Lower lobe of right lung (tissue), 2 donors: ENCODE measurements around the gene ADGRB3. TPM values are rescaled to one million over a fixed set of nuclear protein-coding genes. Genes with fewer than 3 reads are reported as not detected.
"Not testable (repeated sequence)": the region's sequence is repeated elsewhere in the genome, so short reads cannot be mapped to it uniquely, and the experiment has no call there.

Source experiments
- ATAC-seq, 2 donors: fragments of 200-7000 bp; cut with Tn5 transposase; one replicate each; pipeline ENCODE4 v1.9.1; 2020 to 2022; ENCODE audit warnings: mild to moderate bottlenecking in 2 of 2, moderate library complexity in 2 of 2
- DNase-seq: peaks from one replicate; pipeline ENCODE4 v3.0.0-alpha.2; 2020
- H3K27ac ChIP-seq: fragments of 200-600 bp; one replicate; pipeline ENCODE4 v1.8.0; 2022
- H3K27me3 ChIP-seq: fragments of 200-600 bp; one replicate; pipeline ENCODE4 v1.8.0; 2022; ENCODE audit warnings: low read depth
- H3K36me3 ChIP-seq: fragments of 200-600 bp; one replicate; pipeline ENCODE4 v1.8.0; 2022; ENCODE audit warnings: mild to moderate bottlenecking
- H3K4me1 ChIP-seq: fragments of 200-600 bp; one replicate; pipeline ENCODE4 v1.8.0; 2022
- H3K4me3 ChIP-seq: fragments of 200-600 bp; one replicate; pipeline ENCODE4 v1.8.0; 2022; ENCODE audit warnings: mild to moderate bottlenecking
- H3K9me3 ChIP-seq: fragments of 200-600 bp; one replicate; pipeline ENCODE4 v1.8.0; 2022
- intact Hi-C: fragments of 100-400 bp; cut with DNase I; formaldehyde crosslinking; loops from one replicate; pipeline ENCODE4 v1.11.0; 2022
- total RNA-seq: library from RNA; stranded (reverse); fragmentation: NEBNext Ultra II Directional; extraction: Animal tissue kit (Norgen Biotek cat#: 25700); gene quantifications from one replicate; pipeline ENCODE4 v1.2.1, GENCODE V29; 2021
- TF ChIP-seq, protein P1 (sequence below): fragments of 200-600 bp; IDR thresholded peaks from one replicate; pipeline ENCODE4 v1.8.0; 2022; ENCODE audit warnings: antibody characterized with exemption, mild to moderate bottlenecking
- donor health status: DM: no; HTN: yes; CAD: no; lungs with severe emphysema.

ADGRB3 gene
- total RNA-seq, 1 donor from 2014 or later: 2.3 TPM

DNA sequence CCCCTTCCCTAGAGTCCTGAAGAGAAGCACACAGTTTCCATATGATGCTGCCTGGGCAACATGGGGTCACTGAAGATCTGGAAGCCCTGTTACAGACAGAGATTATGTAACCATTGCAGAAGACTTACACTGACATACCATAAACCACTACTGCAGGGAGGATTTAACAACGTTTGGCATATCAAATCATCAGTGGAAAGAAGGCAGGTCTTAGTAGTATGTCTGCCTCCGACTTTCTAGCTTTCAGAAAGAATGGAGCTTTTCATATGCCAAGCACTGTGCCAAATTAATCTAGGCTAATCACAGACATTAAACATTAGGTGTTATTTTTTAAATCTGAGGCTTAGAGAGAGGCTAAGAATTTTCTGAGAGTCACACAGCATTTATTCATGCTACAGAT is 144.3 kb downstream of the ADGRB3 start:
- no peak overlapping the region for H3K4me3 ChIP-seq
- no peaks in the 10 kb centered on the region for H3K36me3 ChIP-seq
- intact Hi-C loops: no loop called here
- H3K4me1 ChIP-seq: no peaks in the 10 kb centered on the region
- H3K27me3 ChIP-seq: no peaks in the 10 kb centered on the region
- no peak for ATAC-seq
- TF ChIP-seq, protein P1, sequence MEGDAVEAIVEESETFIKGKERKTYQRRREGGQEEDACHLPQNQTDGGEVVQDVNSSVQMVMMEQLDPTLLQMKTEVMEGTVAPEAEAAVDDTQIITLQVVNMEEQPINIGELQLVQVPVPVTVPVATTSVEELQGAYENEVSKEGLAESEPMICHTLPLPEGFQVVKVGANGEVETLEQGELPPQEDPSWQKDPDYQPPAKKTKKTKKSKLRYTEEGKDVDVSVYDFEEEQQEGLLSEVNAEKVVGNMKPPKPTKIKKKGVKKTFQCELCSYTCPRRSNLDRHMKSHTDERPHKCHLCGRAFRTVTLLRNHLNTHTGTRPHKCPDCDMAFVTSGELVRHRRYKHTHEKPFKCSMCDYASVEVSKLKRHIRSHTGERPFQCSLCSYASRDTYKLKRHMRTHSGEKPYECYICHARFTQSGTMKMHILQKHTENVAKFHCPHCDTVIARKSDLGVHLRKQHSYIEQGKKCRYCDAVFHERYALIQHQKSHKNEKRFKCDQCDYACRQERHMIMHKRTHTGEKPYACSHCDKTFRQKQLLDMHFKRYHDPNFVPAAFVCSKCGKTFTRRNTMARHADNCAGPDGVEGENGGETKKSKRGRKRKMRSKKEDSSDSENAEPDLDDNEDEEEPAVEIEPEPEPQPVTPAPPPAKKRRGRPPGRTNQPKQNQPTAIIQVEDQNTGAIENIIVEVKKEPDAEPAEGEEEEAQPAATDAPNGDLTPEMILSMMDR: no peak
- no peak overlapping the region for H3K27ac ChIP-seq
- no peaks in the 10 kb centered on the region for H3K9me3 ChIP-seq
- DNase-seq: no peak

DNA sequence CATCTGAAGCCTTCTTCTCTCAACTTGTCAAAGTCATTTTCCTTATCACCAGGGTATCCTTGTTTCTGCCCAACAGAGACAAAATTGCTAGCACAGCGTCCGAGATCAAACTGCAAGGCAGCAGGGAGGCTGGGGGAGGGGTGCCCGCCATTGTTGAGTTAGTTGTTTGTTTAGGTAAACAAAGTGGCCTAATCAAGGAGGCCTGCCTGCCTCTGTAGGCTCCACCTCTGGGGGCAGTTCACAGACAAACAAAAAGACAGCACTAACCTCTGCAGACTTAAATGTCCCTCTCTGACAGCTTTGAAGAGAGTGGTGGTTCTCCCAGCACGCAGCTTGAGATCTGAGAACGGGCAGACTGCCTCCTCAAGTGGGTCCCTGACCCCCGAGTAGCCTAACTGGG is 155.0 kb downstream of the ADGRB3 start:
- H3K27ac ChIP-seq, ATAC-seq, H3K9me3 ChIP-seq, H3K36me3 ChIP-seq, DNase-seq, H3K4me3 ChIP-seq, H3K27me3 ChIP-seq, intact Hi-C loops, H3K4me1 ChIP-seq: not testable (repeated sequence)

DNA sequence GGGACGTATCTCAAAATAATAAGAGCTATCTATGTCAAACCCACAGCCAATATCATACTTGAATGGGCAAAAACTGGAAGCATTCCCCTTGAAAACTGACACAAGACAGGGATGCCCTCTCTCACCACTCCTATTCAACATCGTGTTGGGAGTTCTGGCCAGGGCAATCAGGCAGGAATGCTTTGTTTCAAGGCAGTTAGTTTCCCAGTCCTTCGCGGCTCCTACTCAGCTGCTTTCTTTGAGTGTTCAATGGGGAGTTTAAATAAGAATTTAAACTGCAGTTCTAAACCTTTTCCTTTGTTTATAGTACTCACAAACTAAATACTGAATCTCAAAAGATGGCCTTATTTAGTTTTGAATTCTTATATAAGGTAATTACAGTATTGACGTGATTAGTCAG is 179.9 kb downstream of the ADGRB3 start:
- H3K27me3 ChIP-seq, intact Hi-C loops, DNase-seq, H3K27ac ChIP-seq, H3K4me1 ChIP-seq, H3K36me3 ChIP-seq, H3K4me3 ChIP-seq, ATAC-seq, H3K9me3 ChIP-seq: not testable (repeated sequence)

DNA sequence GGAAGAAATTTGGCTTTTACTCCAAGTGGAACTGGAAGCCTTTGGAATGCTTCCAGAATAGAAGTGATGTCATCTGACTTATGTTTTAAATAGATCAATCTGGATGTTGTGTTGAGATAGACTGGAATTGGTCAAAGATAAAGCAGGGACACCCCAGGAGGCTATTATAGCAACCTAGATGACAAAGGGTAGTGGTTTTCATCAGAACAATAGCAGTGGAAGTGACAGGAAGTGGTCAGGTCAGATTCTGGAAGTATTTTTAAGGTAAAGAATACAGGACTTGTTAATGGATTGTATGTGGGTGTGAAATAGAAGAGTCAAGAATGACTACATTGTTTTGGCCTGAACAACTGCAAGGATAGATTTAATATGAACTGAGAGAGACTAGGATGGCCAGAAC is 191.4 kb downstream of the ADGRB3 start:
- ATAC-seq (no peak), DNase-seq (no peak)
- no peaks in the 10 kb centered on the region for H3K9me3 ChIP-seq
- no peak overlapping the region for H3K4me3 ChIP-seq
- TF ChIP-seq, protein P1: no peak
- no peaks in the 10 kb centered on the region for H3K27me3 ChIP-seq
- no peak overlapping the region for H3K27ac ChIP-seq
- no peaks in the 10 kb centered on the region for H3K36me3 ChIP-seq
- intact Hi-C loops: no loop called here
- no peaks in the 10 kb centered on the region for H3K4me1 ChIP-seq

DNA sequence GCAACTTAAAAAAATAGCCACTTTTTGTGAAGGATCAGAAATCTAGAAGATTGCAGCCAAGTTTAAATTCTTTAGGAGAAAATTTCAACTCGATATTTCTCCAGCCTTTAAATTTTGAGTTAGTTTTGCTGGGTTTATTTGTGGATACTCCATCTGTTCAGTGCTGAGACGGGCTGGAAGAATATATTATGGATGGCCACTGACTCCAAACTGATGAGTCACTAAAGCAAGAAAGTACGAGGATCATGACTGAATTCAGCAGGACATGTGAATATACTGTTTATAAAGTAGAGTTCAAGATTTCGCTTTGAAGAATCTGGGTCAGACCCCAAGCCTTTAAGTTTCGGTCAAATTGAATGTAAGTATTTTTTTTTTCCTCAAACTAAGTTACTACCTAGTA is 199.5 kb downstream of the ADGRB3 start:
- Histone ChIP-seq H3K4me1 (no peaks in the 10 kb centered on the region), H3K27ac (no peak overlapping the region), H3K9me3 (no peaks in the 10 kb centered on the region), H3K4me3 (no peak overlapping the region), H3K27me3 (no peaks in the 10 kb centered on the region), H3K36me3 (no peaks in the 10 kb centered on the region)
- DNase-seq (no peak), ATAC-seq (no peak)
- TF ChIP-seq, protein P1: no peak
- intact Hi-C loops: no loop called here

DNA sequence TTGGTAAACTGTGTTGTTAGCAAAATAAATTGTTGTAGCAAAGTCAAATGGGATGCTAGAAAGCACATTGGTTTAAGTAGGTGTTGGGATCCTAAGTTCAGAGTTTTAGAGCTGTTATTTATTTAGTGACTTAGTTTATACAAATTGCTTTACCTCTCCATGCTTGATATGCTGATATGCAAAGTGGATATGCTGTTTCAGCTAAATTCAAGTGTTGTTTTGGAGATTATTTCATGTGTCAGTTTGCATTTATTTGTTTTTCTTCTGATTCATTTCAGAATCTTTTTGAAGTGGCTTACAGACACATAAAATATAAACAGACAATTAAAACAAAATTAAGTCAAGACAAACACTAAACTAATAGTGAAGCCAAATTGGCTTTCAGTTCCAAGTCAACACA is 203.5 kb downstream of the ADGRB3 start:
- TF ChIP-seq, protein P1: no peak
- no peak overlapping the region for H3K4me3 ChIP-seq
- no peaks in the 10 kb centered on the region for H3K4me1 ChIP-seq
- intact Hi-C loops: no loop called here
- no peak overlapping the region for H3K27ac ChIP-seq
- DNase-seq (no peak), ATAC-seq (no peak)
- no peaks in the 10 kb centered on the region for H3K9me3 ChIP-seq
- H3K36me3 ChIP-seq: no peaks in the 10 kb centered on the region
- H3K27me3 ChIP-seq: no peaks in the 10 kb centered on the region

DNA sequence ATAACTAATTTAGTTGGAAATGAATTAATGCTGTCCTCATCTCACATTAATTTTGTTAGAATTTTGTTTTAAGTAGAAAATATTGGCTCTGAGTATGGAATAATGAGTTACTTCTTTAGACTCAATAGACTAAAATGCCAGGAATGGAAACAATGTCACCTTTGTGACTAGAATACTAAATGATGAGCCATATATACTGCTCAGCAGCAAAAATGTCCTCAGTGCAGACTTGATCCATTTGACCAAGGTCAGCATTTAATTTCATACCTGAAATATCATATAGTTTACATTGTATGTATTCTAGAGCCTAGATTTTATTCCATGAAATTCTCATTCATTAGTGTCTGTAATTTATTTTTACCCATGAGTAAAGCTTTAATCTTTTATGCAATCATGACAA is 217.7 kb downstream of the ADGRB3 start:
- Histone ChIP-seq H3K4me1 (no peaks in the 10 kb centered on the region), H3K4me3 (no peak overlapping the region), H3K36me3 (no peaks in the 10 kb centered on the region), H3K9me3 (no peaks in the 10 kb centered on the region), H3K27ac (no peak overlapping the region), H3K27me3 (no peaks in the 10 kb centered on the region)
- intact Hi-C loops: no loop called here
- DNase-seq: no peak
- TF ChIP-seq, protein P1: no peak
- ATAC-seq: no peak
